Activated CD8-positive, alpha-beta memory T cell treated with anti-CD3 and anti-CD28 coated beads for 36 hours (primary cell): Measurements from ENCODE around the gene IGSF5. TPM values are rescaled to one million over a fixed set of nuclear protein-coding genes. Genes with fewer than 3 reads are reported as not detected.
"Not testable (repeated sequence)": the region's sequence is repeated elsewhere in the genome, so short reads cannot be mapped to it uniquely, and the experiment has no call there.

Source experiments
- CTCF ChIA-PET: fragments of 350-600 bp; sonication (Branson Sonifier 250); formaldehyde crosslinking; loops from one replicate; lab custom pipeline; 2021; ENCODE audit warnings: antibody characterized with exemption; lab: Charles Lee
- POLR2A ChIA-PET: fragments of 350-600 bp; sonication (Branson Sonifier 250); formaldehyde crosslinking; loops from one replicate; lab custom pipeline; 2021; ENCODE audit warnings: antibody characterized with exemption; lab: Charles Lee
- total RNA-seq, 2 experiments: library from RNA; stranded (reverse); gene quantifications; one replicate each; pipeline ENCODE4 v1.2.3, GENCODE V29; 2021

IGSF5 gene
- total RNA-seq, 2 experiments from 2014 or later: not detected

GRCh38 chr21:39736716-39737115, 8.3 kb upstream of the IGSF5 start:
- CTCF ChIA-PET: no interaction called here

DNA sequence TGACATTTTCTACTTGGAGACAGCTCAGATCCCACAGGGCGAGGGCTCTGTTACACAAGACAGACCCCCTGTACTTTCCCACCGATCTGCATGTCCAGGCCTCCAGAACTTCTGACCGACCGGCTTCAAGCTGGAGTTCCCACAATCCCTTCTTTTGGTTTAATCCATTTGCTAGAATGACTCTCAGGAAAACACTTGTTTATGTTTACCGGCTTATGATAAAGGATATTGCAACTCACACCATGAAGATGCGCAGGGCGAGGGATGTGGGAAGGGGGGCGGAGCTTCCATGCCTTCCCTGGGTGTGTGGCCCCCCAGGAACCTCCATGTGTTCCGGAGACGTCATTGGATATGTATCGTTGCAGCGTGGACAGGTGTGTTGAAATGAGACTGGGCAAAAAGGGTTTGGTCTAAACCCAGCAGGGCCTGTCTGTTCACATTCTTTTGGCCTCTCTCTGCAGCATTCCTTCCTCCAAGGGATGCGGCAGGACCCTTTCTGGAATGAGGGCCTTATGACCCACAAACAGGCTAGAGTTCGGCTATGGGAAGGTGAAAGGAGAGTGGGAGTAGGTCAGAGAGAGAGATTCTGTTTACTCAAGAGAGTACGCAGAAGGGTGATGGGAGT, 7.5 kb upstream of the IGSF5 start:
- ChIA-PET POLR2A (no interaction called here), CTCF (interaction anchor here (0.7 kb wide), 1 partner anchor 328 kb away, joined by 3 read pairs; no protein-coding TSS in a partner anchor)

More at GRCh38 chr21:39736716-39737115, 8.3 kb upstream of the IGSF5 start:
- POLR2A ChIA-PET: no interaction called here

DNA sequence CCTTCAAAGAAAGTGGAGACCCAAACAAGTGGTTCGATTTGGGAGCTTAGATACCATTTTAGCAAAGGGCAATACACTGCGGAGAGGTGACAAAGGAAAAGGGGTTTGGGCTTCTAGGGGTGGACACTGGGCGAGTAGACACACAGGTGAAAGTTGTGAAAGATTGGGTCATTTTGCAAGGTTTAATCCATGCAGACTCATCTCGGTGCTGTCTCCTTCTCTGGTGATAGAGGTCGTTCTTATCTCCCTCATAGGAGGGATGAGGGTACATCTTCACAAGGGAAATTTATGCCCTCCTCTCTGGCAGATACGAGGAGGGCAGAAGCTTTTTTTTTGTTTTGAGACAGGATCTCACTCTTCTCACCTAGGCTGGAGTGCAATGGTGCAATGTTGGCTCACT, 6.4 kb upstream of the IGSF5 start:
- CTCF ChIA-PET: no interaction called here

DNA sequence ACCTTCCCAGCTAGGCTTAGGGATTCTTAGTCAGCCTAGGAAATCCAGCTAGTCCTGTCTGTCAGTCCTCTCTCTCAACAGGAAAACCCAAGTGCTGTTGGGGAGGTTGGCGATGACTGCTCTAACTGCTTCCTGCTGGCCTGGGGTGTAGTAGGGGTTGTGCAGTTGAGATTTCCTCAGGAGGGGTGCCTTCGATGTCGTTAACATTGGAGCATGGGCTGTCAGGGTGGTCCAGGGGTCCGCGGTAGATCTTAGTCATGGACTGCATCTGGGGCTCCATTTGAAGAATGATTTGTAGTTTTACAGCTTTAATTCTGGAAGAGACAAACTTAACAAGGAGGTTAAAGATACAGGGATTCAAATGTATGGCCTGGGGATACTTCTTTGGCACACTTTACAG, 5.5 kb upstream of the IGSF5 start:
- CTCF ChIA-PET, POLR2A ChIA-PET: not testable (repeated sequence)

More for the DNA sequence above, 6.4 kb upstream of the IGSF5 start:
- POLR2A ChIA-PET: no interaction called here

GRCh38 chr21:39742561-39742960, 2.4 kb upstream of the IGSF5 start:
- CTCF ChIA-PET, POLR2A ChIA-PET: not testable (repeated sequence)

DNA sequence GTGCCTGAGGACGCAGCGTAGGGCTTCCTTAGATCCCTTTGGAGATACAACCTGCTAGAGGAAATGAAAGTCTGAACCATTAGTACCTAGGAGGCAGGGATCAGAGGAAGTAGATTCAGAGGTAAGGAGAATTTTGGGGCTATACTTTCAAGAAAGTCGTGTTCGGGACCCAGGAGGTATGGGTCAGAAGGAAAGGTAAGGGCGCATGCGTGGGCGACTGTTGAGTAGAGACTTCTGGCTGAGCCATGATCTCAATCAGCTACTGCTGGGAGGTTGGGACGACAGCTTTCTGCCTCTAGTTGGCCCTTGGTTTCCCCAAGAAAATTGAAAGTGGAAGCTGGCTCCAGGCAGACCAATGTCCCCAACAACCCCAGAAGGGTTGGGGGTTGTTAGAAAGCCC, 349 bp downstream of the IGSF5 start:
- CTCF ChIA-PET, POLR2A ChIA-PET: not testable (repeated sequence)

DNA sequence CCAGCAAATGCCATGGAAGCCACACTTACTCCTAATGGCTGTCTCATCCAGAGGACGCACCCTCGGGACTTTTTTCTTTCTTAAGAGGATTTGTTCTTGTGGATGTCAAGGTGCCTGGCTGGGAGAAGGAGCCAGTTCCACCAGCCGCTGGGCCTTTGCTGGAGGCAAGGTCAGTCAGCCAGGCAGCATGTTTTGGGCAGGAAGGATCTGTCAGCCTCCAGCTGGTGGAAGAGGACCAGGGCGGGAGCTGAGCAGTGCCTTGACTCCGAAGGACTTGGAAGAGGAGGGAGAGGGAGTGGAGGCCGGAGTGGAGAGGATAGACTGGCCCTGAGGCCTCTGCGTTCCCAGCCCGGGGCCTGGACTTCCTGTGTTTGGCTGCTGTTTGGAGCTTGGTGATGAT, 5.7 kb downstream of the IGSF5 start:
- CTCF ChIA-PET: no interaction called here
- POLR2A ChIA-PET: no interaction called here

- POLR2A ChIA-PET: no interaction called here
- CTCF ChIA-PET: no interaction called here
Measured at GRCh38 chr21:39754811-39755210, 9.8 kb downstream of the IGSF5 start.

GRCh38 chr21:39756285-39756684, 11.3 kb downstream of the IGSF5 start:
- POLR2A ChIA-PET: no interaction called here
- CTCF ChIA-PET: no interaction called here

GRCh38 chr21:39763272-39763970, 18.4 kb downstream of the IGSF5 start:
- CTCF ChIA-PET: no interaction called here
- POLR2A ChIA-PET: no interaction called here

GRCh38 chr21:39774227-39774626, 29.2 kb downstream of the IGSF5 start:
- CTCF ChIA-PET: no interaction called here
- POLR2A ChIA-PET: no interaction called here

DNA sequence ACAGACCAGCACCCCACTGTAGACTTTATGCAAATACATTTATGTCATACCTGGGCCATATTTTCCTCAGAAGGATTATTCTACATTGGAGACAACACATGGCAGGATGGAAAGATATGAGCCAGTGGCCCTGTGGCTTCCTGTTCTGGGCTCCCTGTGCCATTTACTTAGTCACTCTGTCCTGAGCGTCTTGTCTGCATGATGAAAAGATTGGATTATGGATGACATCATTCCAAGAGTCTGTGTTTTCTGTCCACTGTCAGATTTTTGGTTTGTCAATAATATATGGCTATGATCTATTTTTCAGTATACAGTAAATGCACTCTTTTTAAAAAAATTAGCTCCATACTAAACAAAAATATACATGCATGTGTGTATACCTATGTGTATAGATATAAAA, 30.8 kb downstream of the IGSF5 start:
- POLR2A ChIA-PET: no interaction called here
- CTCF ChIA-PET: no interaction called here

DNA sequence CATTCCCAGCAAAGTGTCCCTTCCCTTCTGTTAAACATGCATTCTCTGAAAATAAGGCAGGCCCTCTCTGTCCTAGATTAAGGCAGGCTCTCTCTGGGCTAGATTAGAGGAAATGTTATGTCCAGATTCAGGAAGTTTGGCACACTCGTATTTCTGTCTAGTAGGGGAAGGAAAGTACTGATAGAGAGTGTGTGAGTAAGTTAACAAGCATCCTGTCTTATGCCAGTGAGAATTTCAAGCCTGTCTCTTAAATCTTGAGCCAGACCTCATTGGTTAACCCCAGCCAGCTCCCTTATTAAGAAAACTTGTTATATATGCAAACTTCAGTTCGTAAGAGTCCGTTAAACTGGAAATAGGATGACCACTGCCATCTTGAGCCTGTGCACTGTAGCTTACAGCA, 31.6 kb downstream of the IGSF5 start:
- ChIA-PET CTCF (no interaction called here), POLR2A (no interaction called here)

DNA sequence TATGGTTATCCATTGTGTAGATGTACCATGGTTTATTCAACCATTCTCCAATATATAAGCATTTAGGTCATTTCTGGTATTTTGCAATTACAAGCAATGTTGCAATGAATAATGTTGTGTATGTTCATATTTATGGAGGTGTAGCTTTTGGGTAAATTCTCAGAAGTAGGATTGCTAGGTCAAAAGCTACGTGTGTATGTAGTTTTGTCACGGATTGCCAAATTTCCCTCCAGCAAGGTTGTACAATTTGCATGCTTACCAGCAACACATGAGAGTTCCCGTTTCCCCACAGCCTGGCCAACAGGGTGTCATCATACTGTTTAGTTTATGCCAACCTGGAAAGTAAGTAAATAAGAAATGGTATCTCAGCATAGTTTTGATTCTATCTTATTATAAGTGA, 36.3 kb downstream of the IGSF5 start:
- CTCF ChIA-PET: no interaction called here

GRCh38 chr21:39788383-39788782, 43.4 kb downstream of the IGSF5 start:
- CTCF ChIA-PET: no interaction called here
- POLR2A ChIA-PET: no interaction called here

More for the DNA sequence above, 36.3 kb downstream of the IGSF5 start:
- POLR2A ChIA-PET: no interaction called here

DNA sequence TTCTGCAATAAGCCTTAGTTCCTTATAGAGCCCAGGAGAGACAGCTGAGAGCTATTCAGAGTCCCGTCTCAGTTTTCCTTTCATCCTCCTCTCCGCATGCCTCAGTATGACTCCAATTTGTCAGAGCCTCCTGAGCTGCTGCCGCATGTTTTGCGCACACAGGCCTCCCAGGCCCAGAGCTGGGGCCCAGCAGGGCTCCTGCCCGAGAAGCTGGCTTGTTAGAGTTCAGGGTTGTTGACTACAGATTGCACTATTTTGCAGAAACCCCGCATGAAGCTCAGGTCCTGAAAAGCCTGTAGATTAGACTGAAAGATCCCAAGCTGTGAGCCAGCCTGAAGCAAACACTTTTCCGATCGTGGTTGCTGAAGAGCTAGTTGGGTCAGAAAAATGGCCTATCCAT, 51.5 kb downstream of the IGSF5 start:
- POLR2A ChIA-PET: no interaction called here
- CTCF ChIA-PET: no interaction called here

DNA sequence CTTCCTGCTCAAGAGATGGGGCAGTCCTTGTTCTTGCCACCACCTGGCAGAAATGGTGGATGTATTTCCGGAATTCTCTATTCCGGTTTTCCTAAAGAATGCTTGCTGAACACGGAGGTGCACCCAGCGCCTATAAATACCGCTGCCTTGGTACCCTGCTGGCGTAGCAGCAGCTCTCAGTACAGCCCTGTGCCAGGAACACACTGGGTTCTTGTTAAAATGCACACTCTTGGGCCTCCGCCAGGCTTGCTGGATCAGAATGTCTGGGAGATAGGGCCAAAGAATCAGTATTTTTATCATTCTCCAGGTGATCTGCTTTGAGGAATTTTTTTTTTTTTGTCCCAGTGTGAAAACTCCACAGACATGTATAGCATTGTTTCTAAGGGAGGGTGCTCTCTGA, 54.2 kb downstream of the IGSF5 start:
- ChIA-PET POLR2A (no interaction called here), CTCF (no interaction called here)

DNA sequence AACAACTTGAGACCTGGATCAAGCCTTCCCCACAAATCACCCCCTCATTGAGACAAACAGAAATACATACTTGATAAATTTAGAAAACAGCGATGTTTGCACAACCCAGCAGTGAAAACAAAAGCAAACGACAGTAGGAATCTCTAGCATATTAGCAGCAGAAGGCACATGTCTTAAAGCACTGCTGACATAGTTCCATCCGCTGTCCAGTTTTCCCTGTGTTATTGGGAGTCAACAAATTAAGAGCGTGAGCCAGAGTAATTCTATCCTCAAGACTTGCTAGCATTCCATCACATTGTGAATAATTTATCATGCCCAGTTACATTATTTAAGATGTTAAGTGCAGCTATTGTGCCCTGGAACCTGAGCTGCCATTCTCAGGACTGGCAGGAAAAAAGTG, 55.3 kb downstream of the IGSF5 start:
- ChIA-PET POLR2A (no interaction called here), CTCF (interaction anchor here (0.6 kb wide), 1 partner anchor 29 kb away, joined by 3 read pairs; no protein-coding TSS in a partner anchor)

DNA sequence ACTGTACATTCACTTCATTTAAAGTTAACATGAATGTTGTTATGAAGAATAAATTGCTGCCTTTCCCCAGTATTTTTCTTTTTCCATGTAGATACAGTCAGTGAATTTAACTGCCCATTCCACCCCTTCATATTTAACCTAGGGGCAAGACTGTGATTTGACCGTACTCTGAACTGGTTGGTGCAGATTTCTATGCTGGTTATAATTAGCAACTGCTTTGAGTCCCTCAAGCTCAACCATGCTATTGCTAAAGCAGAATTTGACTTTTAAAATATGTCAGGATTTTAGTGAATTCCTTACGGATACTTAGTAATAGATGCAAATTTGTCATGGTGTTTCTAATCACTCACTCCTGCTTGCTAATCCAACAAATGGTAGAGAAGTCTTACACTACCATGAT, 57.2 kb downstream of the IGSF5 start:
- CTCF ChIA-PET: no interaction called here
- POLR2A ChIA-PET: no interaction called here

- POLR2A ChIA-PET: no interaction called here
- CTCF ChIA-PET: no interaction called here
Measured at GRCh38 chr21:39803393-39803792, 58.4 kb downstream of the IGSF5 start.

DNA sequence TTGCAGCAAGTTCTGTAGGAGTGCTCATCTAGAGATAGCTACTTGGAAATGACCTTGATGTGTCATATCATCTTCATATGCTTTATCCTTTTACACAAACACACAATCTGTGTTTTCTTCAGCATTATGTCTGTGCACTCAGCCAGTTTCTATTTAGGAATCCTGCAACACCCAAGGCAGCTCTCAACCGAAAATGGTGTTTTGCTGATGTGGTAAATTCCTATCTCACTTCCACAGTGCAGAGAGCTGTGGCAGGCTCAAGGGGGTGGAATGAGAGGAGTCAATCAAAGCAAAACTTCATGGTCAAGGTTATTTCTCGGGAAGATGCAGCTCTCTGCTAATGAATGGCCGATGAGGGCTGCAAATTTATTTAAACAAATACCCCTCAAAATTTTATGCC, 59.3 kb downstream of the IGSF5 start:
- ChIA-PET CTCF (no interaction called here), POLR2A (no interaction called here)
